ENCODE results near the gene SDE2.

Gene SDE2

GRCh38 chr1:226006686-226007085, 7.5 kb upstream of the SDE2 start:
- no peak overlapping the region for H3K4me3 ChIP-seq (ENCODE audit: low read depth, low read length)
- in situ Hi-C loops (cut with HindIII; ENCODE audit: low pct_ligation_motif_present, low sequenced_read_pairs), result no loop called here
- no peaks in the 10 kb centered on the region for H3K27me3 ChIP-seq (replicated peaks)
- TF ChIP-seq CTCF (IDR thresholded peaks at IDR 0.05; ENCODE audit: low read depth, low read length, missing control alignments), result no peak
- no peak overlapping the region for H3K27ac ChIP-seq
- no peak for DNase-seq
- H3K36me3 ChIP-seq (replicated peaks), result no peaks in the 10 kb centered on the region

DNA sequence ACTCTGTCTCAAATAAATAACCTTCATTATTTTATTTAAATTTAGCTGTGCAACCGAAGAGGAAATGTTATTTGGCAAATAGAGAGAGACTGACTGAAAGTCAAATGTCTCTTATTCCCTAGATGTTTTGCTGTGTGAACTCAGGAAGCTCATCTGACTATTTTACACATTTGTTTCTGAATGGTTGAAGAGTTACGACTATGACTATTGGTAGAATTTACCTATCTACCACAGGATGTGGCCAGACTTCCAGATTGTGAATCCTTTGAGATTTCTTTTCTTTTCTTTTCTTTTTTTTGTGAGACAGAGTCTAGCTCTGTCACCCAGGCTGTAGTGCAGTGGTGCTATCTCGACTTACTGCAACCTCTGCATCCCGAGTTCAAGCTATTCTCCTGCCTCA, 5.3 kb upstream of the SDE2 start:
- Histone ChIP-seq H3K4me3 (ENCODE audit: low read depth, low read length) (no peak overlapping the region), H3K36me3 (replicated peaks) (no peaks in the 10 kb centered on the region), H3K27ac (no peak overlapping the region), H3K27me3 (replicated peaks) (no peaks in the 10 kb centered on the region)
- TF ChIP-seq CTCF (IDR thresholded peaks at IDR 0.05; ENCODE audit: low read depth, low read length, missing control alignments), result no peak
- DNase-seq, result no peak
- in situ Hi-C loops (cut with HindIII; ENCODE audit: low pct_ligation_motif_present, low sequenced_read_pairs), result no loop called here

DNA sequence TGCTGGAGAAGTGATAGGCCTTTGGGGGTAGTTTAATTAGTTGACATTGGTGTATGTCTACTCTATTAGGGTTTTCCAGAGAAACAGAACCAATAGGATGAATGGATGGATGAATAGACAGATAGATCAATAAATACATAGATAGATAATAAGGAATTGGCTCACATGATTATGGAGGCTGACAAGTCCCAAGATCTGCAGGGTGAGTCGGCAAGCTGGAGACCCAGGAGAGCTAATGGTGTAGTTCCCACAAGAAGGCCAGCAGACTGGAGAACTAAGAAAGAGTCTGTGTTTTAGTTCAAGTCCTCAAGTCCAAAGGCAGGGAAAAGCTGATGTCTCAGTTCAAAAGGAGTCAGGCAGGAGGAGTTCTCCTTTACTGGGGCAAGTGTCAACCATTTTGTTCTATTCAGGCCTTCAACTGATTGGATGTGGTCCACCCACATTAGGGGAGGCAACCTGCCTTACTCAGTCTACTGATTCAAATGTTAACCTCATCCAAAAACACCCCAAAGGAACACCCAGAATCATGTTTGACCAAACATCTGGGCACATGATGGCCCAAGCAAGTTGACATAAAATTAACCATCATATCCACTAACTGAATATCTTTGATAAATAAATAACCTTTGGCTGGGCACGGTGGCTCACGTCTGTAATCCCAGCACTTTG, 4.5 kb upstream of the SDE2 start:
- DNase-seq, result no peak
- H3K27me3 ChIP-seq (replicated peaks), result no peaks in the 10 kb centered on the region
- in situ Hi-C loops (cut with HindIII; ENCODE audit: low pct_ligation_motif_present, low sequenced_read_pairs), result no loop called here
- no peak for TF ChIP-seq CTCF (IDR thresholded peaks at IDR 0.05; ENCODE audit: low read depth, low read length, missing control alignments)
- H3K4me3 ChIP-seq (ENCODE audit: low read depth, low read length), result no peak overlapping the region
- H3K36me3 ChIP-seq (replicated peaks), result peaks cover 2% of the 10 kb centered on the region
- H3K27ac ChIP-seq, result no peak overlapping the region

DNA sequence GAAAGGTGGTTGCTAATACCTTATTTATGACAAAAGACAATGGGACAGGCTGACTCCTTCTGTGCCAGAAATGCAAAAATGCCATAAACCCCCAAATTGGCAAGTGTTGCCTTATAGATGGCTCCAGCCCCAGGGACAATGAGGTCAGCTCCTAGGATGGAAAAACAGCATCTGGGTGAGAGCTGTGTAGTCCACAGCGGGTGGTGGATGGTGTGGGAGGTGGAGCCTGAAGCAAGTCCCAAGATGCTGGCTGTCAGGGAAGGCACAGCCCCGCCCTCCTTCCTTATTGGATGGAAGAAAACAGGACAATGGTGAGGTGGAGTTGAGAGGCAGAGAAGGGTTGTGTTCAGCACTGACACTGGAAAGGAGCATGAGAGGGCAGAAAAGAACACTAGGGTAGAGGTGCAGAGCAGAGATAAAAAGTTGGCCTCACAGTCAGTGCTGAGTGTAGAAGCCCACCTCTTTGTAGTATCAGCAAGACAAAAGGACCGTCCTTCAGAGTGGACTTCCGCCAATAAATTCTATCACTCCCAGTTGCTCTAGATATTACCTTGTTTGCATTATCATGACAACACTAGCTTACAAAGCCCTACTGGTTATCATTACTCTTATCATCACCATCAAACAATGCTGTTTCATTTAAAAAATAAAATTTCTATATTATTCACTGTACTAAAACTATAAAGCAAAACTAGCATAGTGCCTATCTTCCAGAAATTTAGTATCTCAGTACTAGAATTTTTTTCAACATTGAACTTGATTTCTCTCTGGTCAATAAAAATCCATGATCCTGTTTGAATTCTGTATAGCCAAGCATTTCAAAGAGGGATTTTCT, 3.7 kb upstream of the SDE2 start:
- TF ChIP-seq CTCF (IDR thresholded peaks at IDR 0.05; ENCODE audit: low read depth, low read length, missing control alignments), result no peak
- peaks cover 2% of the 10 kb centered on the region for H3K36me3 ChIP-seq (replicated peaks)
- in situ Hi-C loops (cut with HindIII; ENCODE audit: low pct_ligation_motif_present, low sequenced_read_pairs), result no loop called here
- H3K4me3 ChIP-seq (ENCODE audit: low read depth, low read length), result no peak overlapping the region
- H3K27me3 ChIP-seq (replicated peaks), result no peaks in the 10 kb centered on the region
- no peak overlapping the region for H3K27ac ChIP-seq
- DNase-seq, result peak; percentile 27

DNA sequence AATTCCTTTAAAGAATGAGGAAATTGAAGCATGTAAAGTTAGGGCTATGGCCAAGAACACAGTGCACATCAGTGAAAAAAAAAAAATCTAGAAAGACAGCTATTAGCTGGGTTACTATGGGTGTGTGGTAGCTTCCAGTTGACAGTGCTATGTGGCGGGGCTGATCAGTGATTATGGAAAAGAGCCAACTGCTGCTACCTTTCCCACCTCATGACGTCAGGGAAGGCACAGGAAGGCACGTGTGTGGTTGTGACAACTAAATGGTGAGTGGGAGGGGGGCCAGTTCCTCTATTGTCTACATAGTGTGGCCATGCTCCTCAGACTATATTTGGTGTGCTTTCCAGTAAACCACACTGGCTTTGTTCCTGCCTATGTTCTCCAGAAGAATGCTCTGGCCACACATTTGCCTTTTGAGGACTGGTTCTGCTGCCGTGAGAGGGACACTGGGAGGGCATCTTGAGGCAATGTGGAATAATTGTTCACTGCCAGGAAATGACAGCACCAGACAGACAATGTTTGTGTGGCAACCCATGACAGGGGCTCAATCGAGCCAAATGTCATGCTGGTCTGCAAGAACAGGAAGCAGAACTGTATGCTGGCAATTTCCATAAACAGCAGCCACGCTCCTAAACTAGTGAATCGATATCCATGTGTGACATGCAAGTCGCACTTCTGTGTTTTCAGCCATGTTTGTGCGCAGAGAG, 3.0 kb upstream of the SDE2 start:
- DNase-seq, result peak; percentile 12
- in situ Hi-C loops (cut with HindIII; ENCODE audit: low pct_ligation_motif_present, low sequenced_read_pairs), result no loop called here

More for the DNA sequence above, 3.0 kb upstream of the SDE2 start:
- TF ChIP-seq CTCF (IDR thresholded peaks at IDR 0.05; ENCODE audit: low read depth, low read length, missing control alignments), result no peak
- Histone ChIP-seq H3K27ac (no peak overlapping the region), H3K27me3 (replicated peaks) (no peaks in the 10 kb centered on the region), H3K4me3 (ENCODE audit: low read depth, low read length) (no peak overlapping the region), H3K36me3 (replicated peaks) (peaks cover 2% of the 10 kb centered on the region)
